Measurements from ENCODE around the gene MYO9B.
"Not testable (repeated sequence)": the region's sequence is repeated elsewhere in the genome, so short reads cannot be mapped to it uniquely, and the experiment has no call there.

The MYO9B gene

GRCh38 chr19:17091758-17092333 is 16.3 kb downstream of the MYO9B start:
- DNase-seq, result no peak

GRCh38 chr19:17092696-17093095 is 17.1 kb downstream of the MYO9B start:
- no peak for DNase-seq

GRCh38 chr19:17094694-17095093 is 19.1 kb downstream of the MYO9B start:
- DNase-seq, result not testable (repeated sequence)

GRCh38 chr19:17095141-17095919 is 19.8 kb downstream of the MYO9B start:
- DNase-seq, result no peak

- no peak for DNase-seq
Observed at GRCh38 chr19:17097593-17098126, 22.1 kb downstream of the MYO9B start.

- no peak for DNase-seq
Observed at GRCh38 chr19:17098326-17098725, 22.7 kb downstream of the MYO9B start.

GRCh38 chr19:17101686-17102628 is 26.4 kb downstream of the MYO9B start:
- DNase-seq, result no peak

GRCh38 chr19:17103177-17103576 is 27.6 kb downstream of the MYO9B start:
- DNase-seq, result peak; percentile 32

- DNase-seq, result no peak
Observed at GRCh38 chr19:17104679-17105078, 29.1 kb downstream of the MYO9B start.

- DNase-seq, result no peak
Observed at GRCh38 chr19:17105556-17105955, 30.0 kb downstream of the MYO9B start.

GRCh38 chr19:17106964-17107363 is 31.4 kb downstream of the MYO9B start:
- not testable (repeated sequence) for DNase-seq

- DNase-seq, result peak; percentile 15
Observed at GRCh38 chr19:17107546-17108452, 32.2 kb downstream of the MYO9B start.

- no peak for DNase-seq
Observed at GRCh38 chr19:17108453-17108784, 32.8 kb downstream of the MYO9B start.

GRCh38 chr19:17109300-17109699 is 33.7 kb downstream of the MYO9B start:
- no peak for DNase-seq

GRCh38 chr19:17109962-17110598 is 34.5 kb downstream of the MYO9B start:
- no peak for DNase-seq

- DNase-seq, result no peak
Observed at GRCh38 chr19:17110599-17110966, 35.0 kb downstream of the MYO9B start.

- DNase-seq, result no peak
Observed at GRCh38 chr19:17111766-17112165, 36.2 kb downstream of the MYO9B start.

- no peak for DNase-seq
Observed at GRCh38 chr19:17112271-17112670, 36.7 kb downstream of the MYO9B start.

- no peak for DNase-seq
Observed at GRCh38 chr19:17112700-17113099, 37.1 kb downstream of the MYO9B start.

- no peak for DNase-seq
Observed at GRCh38 chr19:17113127-17113785, 37.7 kb downstream of the MYO9B start.

- DNase-seq, result no peak
Observed at GRCh38 chr19:17114414-17114831, 38.8 kb downstream of the MYO9B start.

All from activated CD4-positive, alpha-beta T cell treated with anti-CD3 and anti-CD28 coated beads for 48 hours (primary cell).